Vagina (tissue), 2 donors: Measurements from ENCODE around the gene CD151. TPM values are rescaled to one million over a fixed set of nuclear protein-coding genes. Genes with fewer than 3 reads are reported as not detected.

Experiments
- DNase-seq, 2 donors: peaks; one replicate each; pipeline ENCODE4 v3.0.0-alpha.2; 2017; ENCODE audit errors: extremely low spot score in 2 of 2
- H3K27ac ChIP-seq: fragments of 200-600 bp; sonication (generic); one replicate; pipeline ENCODE4 v1.5.1; 2019
- H3K27me3 ChIP-seq: fragments of 200-600 bp; sonication (generic); one replicate; pipeline ENCODE4 v1.5.1; 2019
- H3K36me3 ChIP-seq, 2 donors: fragments of 200-600 bp; sonication (generic); one replicate each; pipeline ENCODE4 v1.5.1; 2017 to 2019
- H3K4me1 ChIP-seq: fragments of 200-600 bp; sonication (generic); one replicate; pipeline ENCODE4 v1.5.1; 2019
- H3K4me3 ChIP-seq, 2 donors: fragments of 200-600 bp; sonication (generic); 1 replicate in 1 of 2; 2 replicates in 1 of 2; pipeline ENCODE4 v1.5.1; 2016 to 2019
- H3K9me3 ChIP-seq: fragments of 200-600 bp; sonication (generic); one replicate; pipeline ENCODE4 v1.5.1; 2019
- POLR2A ChIP-seq, 2 donors: fragments of 450-650 bp; IDR thresholded peaks; one replicate each; pipeline ENCODE4 v1.6.1; 2017; ENCODE audit warnings: antibody characterized with exemption in 2 of 2, mild to moderate bottlenecking in 2 of 2, moderate library complexity in 2 of 2
- POLR2AphosphoS5 ChIP-seq, 2 donors: sonication (generic); formaldehyde crosslinking; IDR thresholded peaks; one replicate each; pipeline ENCODE4 v1.9.0; 2017; ENCODE audit warnings: antibody characterized with exemption in 2 of 2, mild to moderate bottlenecking in 2 of 2, low read depth in 1 of 2; ENCODE audit not compliant: insufficient read depth in 1 of 2
- intact Hi-C: fragments of 100-400 bp; cut with DNase I; formaldehyde crosslinking; loops from one replicate; pipeline ENCODE4 v1.15.1; 2023
- total RNA-seq: library from RNA; depleted of rRNA; stranded (reverse); fragments of >200 nt; gene quantifications from one replicate; pipeline ENCODE4 v1.2.3, GENCODE V29; 2016
- TF ChIP-seq, protein P1 (sequence below), 3 experiments: fragments of 450-650 bp in 2 of 3; fragments of 200-600 bp in 1 of 3; sonication (generic) in 1 of 3; IDR thresholded peaks; one replicate each; pipeline ENCODE4 v1.5.1; 2017 to 2019; ENCODE audit warnings: antibody characterized with exemption in 3 of 3, mild to moderate bottlenecking in 2 of 3, moderate library complexity in 2 of 3

Gene CD151
- total RNA-seq, 1 donor from 2014 or later, result 150 TPM

- no peaks in the 10 kb centered on the region for H3K9me3 ChIP-seq
- DNase-seq, result no peak
- no peaks in the 10 kb centered on the region for H3K4me1 ChIP-seq
- intact Hi-C loops, result no loop called here
- H3K27me3 ChIP-seq, result no peaks in the 10 kb centered on the region
- H3K36me3 ChIP-seq, result peaks cover 0 to 5% of the 10 kb centered on the region in 2 donors
- no peak for TF ChIP-seq POLR2A (IDR thresholded peaks at IDR 0.05)
- H3K27ac ChIP-seq, result no peak overlapping the region
- H3K4me3 ChIP-seq, result no peak overlapping the region
Observed at GRCh38 chr11:869399-870126, 36.8 kb downstream of the CD151 start.

- no peak for DNase-seq
- no peak overlapping the region for H3K4me3 ChIP-seq
- H3K36me3 ChIP-seq, result peaks cover 0 to 5% of the 10 kb centered on the region in 2 donors
- no peaks in the 10 kb centered on the region for H3K4me1 ChIP-seq
- TF ChIP-seq, protein P1, sequence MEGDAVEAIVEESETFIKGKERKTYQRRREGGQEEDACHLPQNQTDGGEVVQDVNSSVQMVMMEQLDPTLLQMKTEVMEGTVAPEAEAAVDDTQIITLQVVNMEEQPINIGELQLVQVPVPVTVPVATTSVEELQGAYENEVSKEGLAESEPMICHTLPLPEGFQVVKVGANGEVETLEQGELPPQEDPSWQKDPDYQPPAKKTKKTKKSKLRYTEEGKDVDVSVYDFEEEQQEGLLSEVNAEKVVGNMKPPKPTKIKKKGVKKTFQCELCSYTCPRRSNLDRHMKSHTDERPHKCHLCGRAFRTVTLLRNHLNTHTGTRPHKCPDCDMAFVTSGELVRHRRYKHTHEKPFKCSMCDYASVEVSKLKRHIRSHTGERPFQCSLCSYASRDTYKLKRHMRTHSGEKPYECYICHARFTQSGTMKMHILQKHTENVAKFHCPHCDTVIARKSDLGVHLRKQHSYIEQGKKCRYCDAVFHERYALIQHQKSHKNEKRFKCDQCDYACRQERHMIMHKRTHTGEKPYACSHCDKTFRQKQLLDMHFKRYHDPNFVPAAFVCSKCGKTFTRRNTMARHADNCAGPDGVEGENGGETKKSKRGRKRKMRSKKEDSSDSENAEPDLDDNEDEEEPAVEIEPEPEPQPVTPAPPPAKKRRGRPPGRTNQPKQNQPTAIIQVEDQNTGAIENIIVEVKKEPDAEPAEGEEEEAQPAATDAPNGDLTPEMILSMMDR (IDR thresholded peaks at IDR 0.05), result no peak
- no peak for TF ChIP-seq POLR2AphosphoS5 (IDR thresholded peaks at IDR 0.05; ENCODE audit: insufficient read depth in 1 of 2, low read depth in 1 of 2)
- no peak for TF ChIP-seq POLR2A (IDR thresholded peaks at IDR 0.05)
- no peaks in the 10 kb centered on the region for H3K9me3 ChIP-seq
- intact Hi-C loops, result no loop called here
- no peaks in the 10 kb centered on the region for H3K27me3 ChIP-seq
- H3K27ac ChIP-seq, result no peak overlapping the region
Observed at GRCh38 chr11:870127-870413, 37.3 kb downstream of the CD151 start.

GRCh38 chr11:870418-870817 lies 37.7 kb downstream of the CD151 start:
- Histone ChIP-seq H3K4me3 (no peak overlapping the region), H3K4me1 (no peaks in the 10 kb centered on the region), H3K36me3 (peaks cover 0 to 5% of the 10 kb centered on the region in 2 donors), H3K27ac (no peak overlapping the region), H3K9me3 (no peaks in the 10 kb centered on the region), H3K27me3 (no peaks in the 10 kb centered on the region)
- no peak for DNase-seq
- intact Hi-C loops, result no loop called here
- no peak for TF ChIP-seq POLR2A (IDR thresholded peaks at IDR 0.05)
- TF ChIP-seq, protein P1 (IDR thresholded peaks at IDR 0.05), result no peak

- no peaks in the 10 kb centered on the region for H3K9me3 ChIP-seq
- H3K36me3 ChIP-seq, result no peaks in the 10 kb centered on the region
- DNase-seq, result no peak
- H3K27me3 ChIP-seq, result no peaks in the 10 kb centered on the region
- no peak overlapping the region for H3K4me3 ChIP-seq
- TF ChIP-seq, protein P1 (IDR thresholded peaks at IDR 0.05), result no peak
- TF ChIP-seq POLR2AphosphoS5 (IDR thresholded peaks at IDR 0.05; ENCODE audit: insufficient read depth in 1 of 2, low read depth in 1 of 2) (no peak), POLR2A (IDR thresholded peaks at IDR 0.05) (no peak)
- H3K4me1 ChIP-seq, result no peaks in the 10 kb centered on the region
- H3K27ac ChIP-seq, result no peak overlapping the region
- intact Hi-C loops, result no loop called here
Observed at GRCh38 chr11:871472-871871, 38.7 kb downstream of the CD151 start.

GRCh38 chr11:872799-873198 lies 40.0 kb downstream of the CD151 start:
- intact Hi-C loops, result no loop called here
- no peak overlapping the region for H3K27ac ChIP-seq
- no peaks in the 10 kb centered on the region for H3K36me3 ChIP-seq

GRCh38 chr11:873706-874105 lies 41.0 kb downstream of the CD151 start:
- Histone ChIP-seq H3K4me1 (no peaks in the 10 kb centered on the region), H3K36me3 (no peaks in the 10 kb centered on the region), H3K27ac (no peak overlapping the region), H3K9me3 (no peaks in the 10 kb centered on the region), H3K27me3 (no peaks in the 10 kb centered on the region), H3K4me3 (no peak overlapping the region)
- no peak for DNase-seq
- intact Hi-C loops, result no loop called here
- TF ChIP-seq POLR2A (IDR thresholded peaks at IDR 0.05) (no peak), POLR2AphosphoS5 (IDR thresholded peaks at IDR 0.05; ENCODE audit: insufficient read depth in 1 of 2, low read depth in 1 of 2) (no peak)
- TF ChIP-seq, protein P1 (IDR thresholded peaks at IDR 0.05), result no peak

More at GRCh38 chr11:872799-873198, 40.0 kb downstream of the CD151 start:
- Histone ChIP-seq H3K9me3 (no peaks in the 10 kb centered on the region), H3K4me3 (no peak overlapping the region), H3K4me1 (no peaks in the 10 kb centered on the region), H3K27me3 (no peaks in the 10 kb centered on the region)
- no peak for TF ChIP-seq POLR2A (IDR thresholded peaks at IDR 0.05)
- no peak for TF ChIP-seq POLR2AphosphoS5 (IDR thresholded peaks at IDR 0.05; ENCODE audit: insufficient read depth in 1 of 2, low read depth in 1 of 2)
- no peak for DNase-seq
